HG03439 (cell line): Measurements from ENCODE around the gene ZDHHC17.
"Not testable (repeated sequence)": the region's sequence is repeated elsewhere in the genome, so short reads cannot be mapped to it uniquely, and the experiment has no call there.

Experiments used
- ATAC-seq: cut with Tn5 transposase; IDR thresholded peaks from one replicate; pipeline ENCODE4 v1.9.1; 2021; ENCODE audit warnings: mild to moderate bottlenecking, moderate library complexity; ENCODE audit not compliant: unreplicated experiment

Gene ZDHHC17

GRCh38 chr12:76765598-76765997 lies 1.7 kb downstream of the ZDHHC17 start:
- ATAC-seq, result no peak

GRCh38 chr12:76766161-76766560 lies 2.2 kb downstream of the ZDHHC17 start:
- no peak for ATAC-seq

- ATAC-seq, result no peak
Measured at GRCh38 chr12:76768576-76768975, 4.7 kb downstream of the ZDHHC17 start.

GRCh38 chr12:76777765-76778216 lies 13.9 kb downstream of the ZDHHC17 start:
- peak; percentile 99 for ATAC-seq

GRCh38 chr12:76778364-76778763 lies 14.4 kb downstream of the ZDHHC17 start:
- no peak for ATAC-seq

GRCh38 chr12:76779310-76779709 lies 15.4 kb downstream of the ZDHHC17 start:
- ATAC-seq, result not testable (repeated sequence)

GRCh38 chr12:76781321-76781720 lies 17.4 kb downstream of the ZDHHC17 start:
- no peak for ATAC-seq

- ATAC-seq, result no peak
Measured at GRCh38 chr12:76782526-76782925, 18.6 kb downstream of the ZDHHC17 start.

GRCh38 chr12:76784600-76785051 lies 20.7 kb downstream of the ZDHHC17 start:
- no peak for ATAC-seq

GRCh38 chr12:76785407-76785806 lies 21.5 kb downstream of the ZDHHC17 start:
- no peak for ATAC-seq

GRCh38 chr12:76786986-76787385 lies 23.1 kb downstream of the ZDHHC17 start:
- no peak for ATAC-seq

GRCh38 chr12:76787689-76788088 lies 23.8 kb downstream of the ZDHHC17 start:
- no peak for ATAC-seq

- no peak for ATAC-seq
Measured at GRCh38 chr12:76789335-76790050, 25.6 kb downstream of the ZDHHC17 start.

GRCh38 chr12:76790564-76791552 lies 26.9 kb downstream of the ZDHHC17 start:
- no peak for ATAC-seq

GRCh38 chr12:76792828-76793227 lies 28.9 kb downstream of the ZDHHC17 start:
- ATAC-seq, result no peak

- no peak for ATAC-seq
Measured at GRCh38 chr12:76798864-76799263, 34.9 kb downstream of the ZDHHC17 start.

GRCh38 chr12:76799362-76799761 lies 35.4 kb downstream of the ZDHHC17 start:
- no peak for ATAC-seq

- no peak for ATAC-seq
Measured at GRCh38 chr12:76802060-76802459, 38.1 kb downstream of the ZDHHC17 start.

- no peak for ATAC-seq
Measured at GRCh38 chr12:76804435-76804976, 40.6 kb downstream of the ZDHHC17 start.

GRCh38 chr12:76810671-76811419 lies 46.9 kb downstream of the ZDHHC17 start:
- ATAC-seq, result no peak

GRCh38 chr12:76811976-76812375 lies 48.1 kb downstream of the ZDHHC17 start:
- ATAC-seq, result no peak
